IPS-11a (cell line): ENCODE results near the gene ACSL3.
"Not testable (repeated sequence)": the region's sequence is repeated elsewhere in the genome, so short reads cannot be mapped to it uniquely, and the experiment has no call there.

Experiments
- H3K4me3 ChIP-seq: one replicate; pipeline ENCODE4 v1.5.1; 2013; ENCODE audit warnings: low read depth, low read length, control low read depth

The ACSL3 gene

GRCh38 chr2:222851956-222852617 is 8.7 kb upstream of the ACSL3 start:
- no peak overlapping the region for H3K4me3 ChIP-seq

- no peak overlapping the region for H3K4me3 ChIP-seq
These were observed 5.8 kb upstream of the ACSL3 start for GRCh38 chr2:222854773-222855700.

- H3K4me3 ChIP-seq = peak overlapping the region; percentile 27
These were observed 837 bp upstream of the ACSL3 start for GRCh38 chr2:222859786-222860612.

GRCh38 chr2:222861411-222862105 is 722 bp downstream of the ACSL3 start:
- H3K4me3 ChIP-seq = peak overlapping the region; percentile 86

DNA sequence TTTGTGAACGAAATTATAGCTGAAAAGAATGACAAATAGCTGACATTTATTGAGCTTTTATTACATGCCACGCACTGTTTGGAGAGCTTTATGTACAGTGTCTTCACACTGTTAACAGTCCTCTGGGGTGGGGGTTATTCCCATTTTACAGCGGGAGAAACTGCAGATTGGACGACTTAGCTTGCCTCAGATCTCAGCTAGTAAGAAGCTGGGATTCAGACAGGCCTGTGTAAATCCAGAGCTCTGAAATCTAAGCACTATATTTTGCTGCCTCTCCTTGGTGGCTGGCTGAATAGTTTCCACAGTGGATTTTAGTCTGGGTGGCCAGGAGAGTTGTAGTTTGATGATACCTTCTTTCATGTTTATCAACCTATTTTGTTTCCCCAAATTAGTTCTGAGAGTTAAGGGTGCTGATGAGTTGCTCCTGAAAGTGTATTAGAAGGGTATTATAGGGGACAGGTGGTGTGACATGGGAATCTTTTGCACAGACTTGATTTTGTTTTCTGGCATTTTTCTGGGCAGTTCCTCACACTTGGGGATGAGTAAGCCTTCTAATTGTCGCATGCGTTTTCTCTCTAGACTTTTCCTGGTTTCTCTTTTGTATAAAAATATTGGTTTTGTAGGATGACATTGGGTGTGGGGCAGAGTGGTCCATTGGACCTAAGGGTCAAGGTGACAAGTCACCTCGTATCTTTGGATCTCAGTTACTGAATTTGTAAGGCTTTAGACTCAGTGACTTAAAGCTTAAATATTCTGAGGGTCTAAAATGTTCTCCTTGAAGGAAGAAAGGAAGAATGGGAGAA is 1.5 kb downstream of the ACSL3 start:
- peak overlapping the region; percentile 86 for H3K4me3 ChIP-seq

DNA sequence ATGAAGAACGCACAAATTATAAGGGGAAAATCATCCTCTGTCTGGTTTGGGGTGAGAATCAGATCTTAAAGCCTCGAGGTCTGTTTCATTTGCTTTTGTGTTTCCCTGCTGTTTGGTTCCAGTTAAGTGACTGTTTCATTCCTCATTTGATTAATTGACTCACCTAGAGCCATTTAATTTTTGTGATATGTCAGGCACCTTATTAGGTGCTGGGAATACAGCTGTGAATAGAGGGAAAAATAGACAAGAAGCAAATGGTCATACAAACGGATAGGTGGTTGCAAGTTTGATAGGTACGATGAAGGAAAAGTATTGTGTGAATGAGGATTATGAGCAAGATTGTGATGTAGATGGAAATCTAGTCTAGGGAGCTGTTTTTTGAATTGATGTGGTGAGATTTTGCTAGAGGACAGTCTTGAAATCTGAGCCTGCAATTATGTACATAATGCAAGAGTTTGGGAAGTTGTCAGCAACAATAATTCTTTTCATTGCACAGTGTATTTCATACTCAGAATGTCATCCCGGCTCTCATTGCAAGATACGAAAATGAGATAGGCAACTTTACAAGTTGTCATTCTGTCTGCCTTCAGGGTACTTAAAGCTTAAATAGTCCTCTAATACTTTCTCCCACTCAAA is 2.2 kb downstream of the ACSL3 start:
- H3K4me3 ChIP-seq = no peak overlapping the region

DNA sequence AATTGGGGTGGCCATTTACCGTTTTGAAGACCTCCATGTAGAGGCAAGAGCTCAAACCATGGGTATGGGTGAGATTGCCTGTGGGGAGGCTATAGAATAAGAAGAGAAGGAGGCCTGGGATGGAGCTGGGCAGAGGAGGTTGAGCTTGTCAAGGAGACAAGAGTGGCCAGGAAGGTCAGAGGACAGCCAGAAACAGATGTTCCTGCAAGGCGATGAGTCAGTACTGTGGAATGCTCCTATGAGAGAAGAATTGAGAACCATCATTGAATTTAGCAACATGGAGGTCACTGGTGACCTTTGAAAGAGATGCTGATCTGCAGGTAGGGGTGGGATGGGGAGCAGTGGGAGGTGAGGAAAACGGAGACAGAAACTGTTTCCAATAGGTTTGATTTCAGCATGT is 3.5 kb downstream of the ACSL3 start:
- no peak overlapping the region for H3K4me3 ChIP-seq

DNA sequence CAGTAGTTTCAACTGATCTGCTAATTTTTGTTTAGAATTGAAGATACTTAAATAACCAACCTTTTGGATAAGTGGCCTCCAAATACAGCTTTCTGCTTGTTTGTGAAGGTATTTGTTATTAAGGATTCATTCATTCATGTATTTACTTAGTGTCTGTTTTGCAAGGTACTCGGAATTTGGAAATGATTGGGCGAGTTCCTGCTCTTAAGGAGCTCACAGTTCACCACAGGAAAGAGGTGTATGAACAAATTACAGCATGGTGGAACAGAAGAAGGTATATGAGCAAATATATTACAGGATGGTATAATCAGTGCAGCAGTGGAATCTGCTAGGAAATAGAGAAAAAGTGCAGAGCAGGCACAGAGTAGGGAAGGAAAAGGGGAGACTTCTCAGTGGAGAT is 4.5 kb downstream of the ACSL3 start:
- H3K4me3 ChIP-seq = no peak overlapping the region

DNA sequence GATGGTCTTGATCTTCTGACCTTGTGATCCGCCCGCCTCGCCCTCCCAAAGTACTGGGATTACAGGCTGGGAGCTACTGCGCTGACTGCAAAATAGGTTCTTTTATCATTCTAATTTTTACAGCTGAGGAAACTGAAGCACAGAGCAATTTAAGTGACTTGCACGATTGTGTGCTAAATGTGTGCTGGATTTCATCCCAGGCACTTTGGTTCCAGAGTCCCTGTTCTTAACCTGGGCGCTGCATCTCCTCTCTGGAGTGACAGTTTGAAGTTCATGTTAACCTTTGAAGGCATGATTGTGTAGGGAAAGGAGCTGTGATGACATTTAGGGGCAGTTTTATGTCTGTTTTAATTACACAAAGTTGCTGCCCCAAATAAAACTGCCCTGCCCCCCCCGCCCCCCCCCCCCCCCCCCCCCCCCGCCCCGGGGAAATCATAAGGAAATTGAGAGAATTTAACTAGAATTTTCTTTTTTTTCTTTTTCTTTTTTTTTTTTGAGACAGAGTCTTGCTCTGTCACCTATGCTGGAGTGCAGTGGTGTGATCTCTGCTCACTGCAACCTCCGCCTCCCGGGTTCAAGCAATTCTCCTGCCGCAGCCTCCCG is 5.6 kb downstream of the ACSL3 start:
- no peak overlapping the region for H3K4me3 ChIP-seq

GRCh38 chr2:222868560-222869251 is 7.9 kb downstream of the ACSL3 start:
- not testable (repeated sequence) for H3K4me3 ChIP-seq

DNA sequence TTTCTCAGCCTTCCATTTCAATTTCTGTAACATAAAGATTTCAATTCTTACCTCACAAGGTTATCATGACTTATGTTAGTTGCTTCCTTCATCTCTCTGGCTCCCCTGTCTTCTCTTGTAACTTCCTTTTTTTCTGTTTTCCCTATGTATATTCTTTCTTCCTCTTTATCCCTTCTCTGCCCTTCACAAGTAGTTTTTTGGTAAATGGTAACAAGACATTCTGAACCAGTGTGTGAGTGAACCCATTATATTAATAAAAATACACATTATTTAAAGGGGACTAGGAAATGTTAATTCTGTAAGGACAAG is 8.4 kb downstream of the ACSL3 start:
- H3K4me3 ChIP-seq = no peak overlapping the region

DNA sequence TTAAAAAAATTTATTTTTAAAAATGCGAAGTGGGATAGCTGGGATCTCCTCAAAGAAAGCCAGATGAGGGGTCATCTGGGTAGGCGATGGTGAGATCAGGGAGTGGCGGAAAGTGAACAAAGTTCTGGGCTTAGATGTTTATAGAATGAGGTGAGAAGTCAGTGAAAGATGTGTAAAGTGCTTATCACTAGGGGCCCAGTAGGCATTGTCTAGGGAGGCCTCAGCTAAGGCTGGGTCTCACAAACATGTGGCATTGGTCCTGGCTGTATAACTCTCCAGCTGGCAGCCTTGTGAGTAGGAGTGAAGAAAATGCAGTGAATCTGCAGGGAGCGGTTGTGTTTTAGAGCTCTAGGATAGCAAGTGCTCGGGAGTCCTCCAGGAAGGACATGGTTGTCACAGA is 10.5 kb downstream of the ACSL3 start:
- H3K4me3 ChIP-seq = no peak overlapping the region

- no peak overlapping the region for H3K4me3 ChIP-seq
These were observed 11.7 kb downstream of the ACSL3 start for GRCh38 chr2:222872551-222872950.

DNA sequence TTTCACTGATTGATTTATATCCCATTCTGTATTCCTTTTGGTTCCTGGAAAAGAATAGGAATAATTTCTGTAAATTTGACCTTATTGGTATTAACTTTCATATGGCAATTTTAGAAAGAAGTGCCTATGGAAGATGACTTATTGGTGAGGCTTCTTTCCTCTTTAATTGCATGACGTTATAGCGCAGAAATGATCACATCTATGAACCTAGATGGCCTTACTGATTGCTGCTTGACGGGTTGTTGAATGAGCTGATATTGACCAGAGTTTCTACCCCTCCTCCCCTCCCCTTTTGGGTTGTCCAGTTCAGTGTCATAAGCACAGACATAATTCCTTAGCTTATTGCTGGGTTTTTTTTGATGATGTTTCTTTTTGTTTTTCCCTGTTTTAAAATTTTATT is 14.6 kb downstream of the ACSL3 start:
- no peak overlapping the region for H3K4me3 ChIP-seq

DNA sequence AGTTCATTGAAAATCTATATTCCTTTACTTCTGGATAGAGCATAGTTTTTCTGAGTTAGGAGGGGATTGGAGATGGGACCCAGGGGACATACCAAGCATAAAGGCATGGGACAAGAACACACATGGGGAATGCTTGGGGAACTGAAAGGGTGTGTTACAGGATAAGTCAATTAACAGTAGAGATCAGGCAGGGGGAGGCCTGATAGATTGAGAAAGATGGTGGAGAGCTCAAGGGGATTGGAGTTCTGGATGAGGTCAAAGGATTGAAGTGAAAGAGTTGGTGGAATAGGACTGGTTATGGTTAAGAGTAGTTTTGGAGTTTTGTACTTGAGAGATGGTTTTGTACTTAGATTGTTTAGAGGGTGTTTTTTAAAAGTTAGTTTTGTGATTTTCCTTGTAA is 16.1 kb downstream of the ACSL3 start:
- no peak overlapping the region for H3K4me3 ChIP-seq

- no peak overlapping the region for H3K4me3 ChIP-seq
These were observed 16.9 kb downstream of the ACSL3 start for GRCh38 chr2:222877556-222878300.

GRCh38 chr2:222878301-222878876 is 17.6 kb downstream of the ACSL3 start:
- no peak overlapping the region for H3K4me3 ChIP-seq
